Type B pancreatic cell (in vitro differentiated cells): Measurements from ENCODE around the gene ZNF688. TPM values are rescaled to one million over a fixed set of nuclear protein-coding genes. Genes with fewer than 3 reads are reported as not detected.
A peak's percentile ranks its signal among the peaks of the same experiment; 100 is the strongest.

ENCODE experiments used
- DNase-seq: peaks from one replicate; pipeline ENCODE4 v3.0.0; 2021; ENCODE audit warnings: mixed read lengths; ENCODE audit not compliant: unreplicated experiment; ENCODE audit errors: extremely low spot score
- H3K27ac Mint-ChIP-seq: 2 replicates; pipeline ENCODE4 v1.8.0; 2021; ENCODE audit warnings: mild to moderate bottlenecking, mixed read lengths
- H3K27me3 Mint-ChIP-seq: 2 replicates; pipeline ENCODE4 v1.8.0; 2021; ENCODE audit warnings: mixed read lengths
- H3K36me3 Mint-ChIP-seq: 2 replicates; pipeline ENCODE4 v1.8.0; 2021; ENCODE audit warnings: mixed read lengths
- H3K4me1 Mint-ChIP-seq: one replicate; pipeline ENCODE4 v1.8.0; 2021; ENCODE audit warnings: mixed read lengths; ENCODE audit not compliant: unreplicated experiment
- H3K4me3 Mint-ChIP-seq: 2 replicates; pipeline ENCODE4 v1.8.0; 2021; ENCODE audit warnings: mild to moderate bottlenecking, mixed read lengths
- H3K9me3 Mint-ChIP-seq: 2 replicates; pipeline ENCODE4 v1.8.0; 2021; ENCODE audit warnings: mixed read lengths
- total RNA-seq: library from RNA; stranded (reverse); gene quantifications from 2 replicates; pipeline ENCODE4 v1.2.1, GENCODE V29; 2021; ENCODE audit warnings: low replicate concordance
- TF ChIP-seq, protein P1 (sequence below): fragments of 200-600 bp; sonication (generic); conservative IDR thresholded peaks from 2 replicates; pipeline ENCODE4 v1.5.0; 2021; ENCODE audit warnings: antibody characterized with exemption, mild to moderate bottlenecking

ZNF688 gene
- total RNA-seq, 1 donor from 2014 or later = 14.3 TPM

DNA sequence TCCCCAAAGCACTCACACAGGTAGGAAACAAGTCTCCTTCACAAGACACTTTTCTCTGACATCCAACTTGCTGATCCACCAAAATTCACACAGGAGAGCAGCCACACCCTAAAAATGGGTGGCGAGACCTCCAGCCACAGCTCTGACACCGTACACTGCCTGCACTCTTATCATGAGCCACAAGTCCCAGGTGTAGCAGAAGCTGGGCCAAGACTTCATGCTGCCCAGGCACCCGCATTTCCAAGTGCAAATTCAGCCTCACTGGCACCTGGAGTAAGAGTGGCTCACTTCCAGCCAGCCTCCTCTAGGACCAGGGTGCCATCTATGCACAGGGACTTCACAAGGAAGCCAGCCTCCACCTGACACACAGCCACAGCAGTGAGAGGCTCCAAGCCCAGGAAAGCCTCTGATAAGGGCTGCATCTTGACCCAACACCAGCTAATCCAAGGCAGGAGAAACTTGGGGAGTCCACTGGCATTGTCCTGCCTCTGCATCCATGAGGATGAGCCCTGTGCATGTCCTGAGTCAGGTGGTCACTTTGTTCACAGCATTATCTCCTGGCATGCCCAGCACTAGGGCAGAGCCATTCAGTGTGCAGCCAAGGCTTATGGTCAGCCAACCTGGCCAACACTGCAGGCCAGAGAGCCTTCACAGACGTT is 42.6 kb downstream of the ZNF688 start:
- no peaks in the 10 kb centered on the region for H3K27me3 Mint-ChIP-seq
- H3K4me3 Mint-ChIP-seq = peak overlapping the region; percentile 60
- peaks cover 10% of the 10 kb centered on the region for H3K36me3 Mint-ChIP-seq
- H3K4me1 Mint-ChIP-seq = peaks cover 40% of the 10 kb centered on the region
- TF ChIP-seq, protein P1, sequence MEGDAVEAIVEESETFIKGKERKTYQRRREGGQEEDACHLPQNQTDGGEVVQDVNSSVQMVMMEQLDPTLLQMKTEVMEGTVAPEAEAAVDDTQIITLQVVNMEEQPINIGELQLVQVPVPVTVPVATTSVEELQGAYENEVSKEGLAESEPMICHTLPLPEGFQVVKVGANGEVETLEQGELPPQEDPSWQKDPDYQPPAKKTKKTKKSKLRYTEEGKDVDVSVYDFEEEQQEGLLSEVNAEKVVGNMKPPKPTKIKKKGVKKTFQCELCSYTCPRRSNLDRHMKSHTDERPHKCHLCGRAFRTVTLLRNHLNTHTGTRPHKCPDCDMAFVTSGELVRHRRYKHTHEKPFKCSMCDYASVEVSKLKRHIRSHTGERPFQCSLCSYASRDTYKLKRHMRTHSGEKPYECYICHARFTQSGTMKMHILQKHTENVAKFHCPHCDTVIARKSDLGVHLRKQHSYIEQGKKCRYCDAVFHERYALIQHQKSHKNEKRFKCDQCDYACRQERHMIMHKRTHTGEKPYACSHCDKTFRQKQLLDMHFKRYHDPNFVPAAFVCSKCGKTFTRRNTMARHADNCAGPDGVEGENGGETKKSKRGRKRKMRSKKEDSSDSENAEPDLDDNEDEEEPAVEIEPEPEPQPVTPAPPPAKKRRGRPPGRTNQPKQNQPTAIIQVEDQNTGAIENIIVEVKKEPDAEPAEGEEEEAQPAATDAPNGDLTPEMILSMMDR = no peak
- peaks cover 4% of the 10 kb centered on the region for H3K9me3 Mint-ChIP-seq
- no peak for DNase-seq
- peak overlapping the region; percentile 100 for H3K27ac Mint-ChIP-seq

- Mint-ChIP-seq H3K4me3 (peak overlapping the region; percentile 89), H3K27ac (peak overlapping the region; percentile 100), H3K27me3 (no peaks in the 10 kb centered on the region), H3K9me3 (peaks cover 4% of the 10 kb centered on the region), H3K4me1 (peaks cover 35% of the 10 kb centered on the region), H3K36me3 (peaks cover 6% of the 10 kb centered on the region)
- TF ChIP-seq, protein P1 = no peak
- no peak for DNase-seq
Observed at GRCh38 chr16:30527635-30528178, 43.8 kb downstream of the ZNF688 start.

GRCh38 chr16:30526823-30527634 is 44.5 kb downstream of the ZNF688 start:
- peaks cover 6% of the 10 kb centered on the region for H3K36me3 Mint-ChIP-seq
- H3K27me3 Mint-ChIP-seq = no peaks in the 10 kb centered on the region
- H3K4me1 Mint-ChIP-seq = peaks cover 40% of the 10 kb centered on the region
- TF ChIP-seq, protein P1 = peak; percentile 65
- peak; percentile 98 for DNase-seq
- H3K9me3 Mint-ChIP-seq = peaks cover 4% of the 10 kb centered on the region
- H3K27ac Mint-ChIP-seq = peak overlapping the region; percentile 100
- peak overlapping the region; percentile 89 for H3K4me3 Mint-ChIP-seq

GRCh38 chr16:30526137-30526822 is 45.2 kb downstream of the ZNF688 start, which contains the start of gene ZNF768:
Gene ZNF768, minus strand, starts transcription at chr16:30526566. Its CDS starts 153 bp downstream, at chr16:30526413.
- no peaks in the 10 kb centered on the region for H3K27me3 Mint-ChIP-seq
- DNase-seq = no peak
- H3K4me1 Mint-ChIP-seq = peaks cover 41% of the 10 kb centered on the region
- H3K36me3 Mint-ChIP-seq = peaks cover 6% of the 10 kb centered on the region
- peak within 1 kb of the TSS; percentile 100 for H3K27ac Mint-ChIP-seq
- peak within 1 kb of the TSS; percentile 91 for H3K4me3 Mint-ChIP-seq
- H3K9me3 Mint-ChIP-seq = peaks cover 4% of the 10 kb centered on the region
- TF ChIP-seq, protein P1 = no peak

GRCh38 chr16:30525844-30526136 is 45.7 kb downstream of the ZNF688 start:
- DNase-seq = no peak
- TF ChIP-seq, protein P1 = no peak
- H3K9me3 Mint-ChIP-seq = peaks cover 4% of the 10 kb centered on the region
- H3K36me3 Mint-ChIP-seq = peaks cover 6% of the 10 kb centered on the region
- H3K4me1 Mint-ChIP-seq = peaks cover 37% of the 10 kb centered on the region
- peak overlapping the region; percentile 88 for H3K27ac Mint-ChIP-seq
- H3K4me3 Mint-ChIP-seq = peak overlapping the region; percentile 91
- no peaks in the 10 kb centered on the region for H3K27me3 Mint-ChIP-seq
